ENCODE results near the gene SPEN. TPM values are rescaled to one million over a fixed set of nuclear protein-coding genes. Genes with fewer than 3 reads are reported as not detected.
A peak's percentile ranks its signal among the peaks of the same experiment; 100 is the strongest.

The SPEN gene
- total and polyA plus RNA-seq, 10 of the 15 experiments (the other 5 are each of a cell fraction or from before 2014, with no cell fraction given): 5.2 to 58.7 (median 20.1) TPM

GRCh38 chr1:15833842-15834405, 13.6 kb upstream of the SPEN start:
- POLR2A ChIA-PET: interaction anchor here (0.5 to 3.1 kb wide), 18 partner anchors 9 to 514 kb away, joined by 3 to 75 read pairs (median 5); partner anchors contain the start of gene SPEN
- BruUV-seq (replicated peaks): no TSS peak
- Histone ChIP-seq H3K9me3 (replicated peaks; ENCODE audit: control insufficient read depth, insufficient read depth, low read length) (no peaks in the 10 kb centered on the region), H3K27me3 (replicated peaks in 1 of 2; ENCODE audit: control insufficient read depth in 2 of 2, insufficient read depth in 2 of 2, low read length in 1 of 2) (no peaks in the 10 kb centered on the region), H3K4me2 (ENCODE audit: control insufficient read depth, insufficient read depth) (peak overlapping the region; percentile 95), H3K4me1 (ENCODE audit: control insufficient read depth, insufficient read depth, low read length) (peaks cover 41% of the 10 kb centered on the region), H3K36me3 (ENCODE audit: control insufficient read depth in 2 of 2, insufficient read depth in 2 of 2, low read length in 1 of 2) (no peaks in the 10 kb centered on the region), H3K27ac (ENCODE audit: control insufficient read depth, insufficient read depth) (peak overlapping the region; percentile 100), H3K9ac (ENCODE audit: control insufficient read depth, insufficient read depth, low read length) (peak overlapping the region; percentile 100), H3K4me3 (peak overlapping the region; percentile 87), H3K79me2 (ENCODE audit: control insufficient read depth, insufficient read depth, low read length) (peaks cover 26% of the 10 kb centered on the region), H2AFZ (ENCODE audit: control insufficient read depth, low read depth, low read length) (peak overlapping the region; percentile 81), H4K20me1 (ENCODE audit: control insufficient read depth, insufficient read depth) (no peaks in the 10 kb centered on the region)
- SMC1A ChIA-PET (ENCODE audit: uncharacterized antibody, unreplicated experiment): interaction anchor here (0.6 to 4.2 kb wide), 20 partner anchors 10 to 173 kb away, joined by 3 to 49 read pairs (median 6); partner anchors contain the start of genes SPEN and ZBTB17
- RAD21 ChIA-PET (ENCODE audit: unreplicated experiment): interaction anchor here (0.6 to 2.8 kb wide), 17 partner anchors 11 to 181 kb away, joined by 3 to 55 read pairs (median 6); partner anchors contain the start of genes SPEN and ZBTB17
- in situ Hi-C loops (cut with MboI) (no loop called here), intact Hi-C loops (cut with micrococcal nuclease; ENCODE audit: unreplicated experiment) (no loop called here)
- no peak for FAIRE-seq
- under 1% methylated on average over 10 of the region's 10 CpGs for WGBS (ENCODE audit: insufficient coverage, insufficient replicate concordance, low lambda C conversion rate, missing lambda C conversion rate)
- ATAC-seq: no peak
- TF ChIP-seq SP1 (IDR thresholded peaks at IDR 0.05; ENCODE audit: low read depth, low read length) (no peak), NFYB (IDR thresholded peaks at IDR 0.05; ENCODE audit: insufficient read depth, low read depth, low read length) (peak; percentile 86; the same call in 1 of the 2 replicates), ZBTB40 (IDR thresholded peaks at IDR 0.05; ENCODE audit: borderline replicate concordance) (peak; percentile 61; the same call in 1 of the 2 replicates), FOXK2 (IDR thresholded peaks at IDR 0.05) (no peak), POLR2A (IDR thresholded peaks at IDR 0.05; ENCODE audit: low read depth, low read length) (no peak)
- no peak for DNase-seq (ENCODE audit: low read depth, low spot score)
- CTCF ChIA-PET: interaction anchor here (0.7 to 1.8 kb wide), 13 partner anchors 9 to 176 kb away, joined by 3 to 25 read pairs (median 4); partner anchors contain the start of gene SPEN
